Measurements from ENCODE around the gene DESI2.

The DESI2 gene

GRCh38 chr1:244727871-244728474 is 75.0 kb downstream of the DESI2 start:
- TF ChIP-seq SP1 (IDR thresholded peaks at IDR 0.05) (no peak), ZNF384 (IDR thresholded peaks at IDR 0.05) (no peak), TARDBP (IDR thresholded peaks at IDR 0.05) (no peak), FOXM1 (IDR thresholded peaks at IDR 0.05; ENCODE audit: borderline replicate concordance) (no peak), NFRKB (IDR thresholded peaks at IDR 0.05) (no peak)
- no peak for DNase-seq (ENCODE audit: extremely low spot score)
- POLR2A ChIA-PET, result no interaction called here
- CTCF ChIA-PET, result no interaction called here

GRCh38 chr1:244730153-244730933 is 77.4 kb downstream of the DESI2 start:
- DNase-seq (ENCODE audit: extremely low spot score), result no peak
- POLR2A ChIA-PET, result no interaction called here
- CTCF ChIA-PET, result no interaction called here
- no peak for TF ChIP-seq ARNT (IDR thresholded peaks at IDR 0.05)
- no peak for TF ChIP-seq FOXA1 (IDR thresholded peaks at IDR 0.05)
- no peak for TF ChIP-seq L3MBTL2 (conservative IDR thresholded peaks at IDR 0.05)
- no peak for TF ChIP-seq CTBP1 (IDR thresholded peaks at IDR 0.05; ENCODE audit: borderline replicate concordance)
- TF ChIP-seq ELF4 (IDR thresholded peaks at IDR 0.05), result no peak
- no peak for TF ChIP-seq ZNF384 (IDR thresholded peaks at IDR 0.05)
- no peak for TF ChIP-seq LEF1 (IDR thresholded peaks at IDR 0.05; ENCODE audit: borderline replicate concordance)
- TF ChIP-seq PKNOX1 (IDR thresholded peaks at IDR 0.05), result no peak
- no peak for TF ChIP-seq HDGF (IDR thresholded peaks at IDR 0.05; ENCODE audit: borderline replicate concordance)

GRCh38 chr1:244730934-244731434 is 78.1 kb downstream of the DESI2 start:
- TF ChIP-seq LEF1 (IDR thresholded peaks at IDR 0.05; ENCODE audit: borderline replicate concordance) (no peak), ZNF384 (IDR thresholded peaks at IDR 0.05) (no peak), BHLHE40 (IDR thresholded peaks at IDR 0.05; ENCODE audit: borderline replicate concordance) (no peak), FOXA1 (IDR thresholded peaks at IDR 0.05) (no peak), CTBP1 (IDR thresholded peaks at IDR 0.05; ENCODE audit: borderline replicate concordance) (no peak)
- POLR2A ChIA-PET, result no interaction called here

GRCh38 chr1:244731651-244732050 is 78.7 kb downstream of the DESI2 start:
- ChIA-PET POLR2A (no interaction called here), CTCF (no interaction called here)

More at GRCh38 chr1:244730934-244731434, 78.1 kb downstream of the DESI2 start:
- DNase-seq (ENCODE audit: extremely low spot score), result no peak
- CTCF ChIA-PET, result no interaction called here

GRCh38 chr1:244732851-244733450 is 80.0 kb downstream of the DESI2 start:
- ChIA-PET CTCF (no interaction called here), POLR2A (no interaction called here)
- TF ChIP-seq FOXM1 (IDR thresholded peaks at IDR 0.05; ENCODE audit: borderline replicate concordance) (no peak), ZNF384 (IDR thresholded peaks at IDR 0.05) (no peak), ELF4 (IDR thresholded peaks at IDR 0.05) (no peak), SP1 (IDR thresholded peaks at IDR 0.05) (no peak), ARNT (IDR thresholded peaks at IDR 0.05) (no peak), HDGF (IDR thresholded peaks at IDR 0.05; ENCODE audit: borderline replicate concordance) (no peak), CTBP1 (IDR thresholded peaks at IDR 0.05; ENCODE audit: borderline replicate concordance) (no peak), TARDBP (IDR thresholded peaks at IDR 0.05) (no peak)
- DNase-seq (ENCODE audit: extremely low spot score), result no peak

More at GRCh38 chr1:244731651-244732050, 78.7 kb downstream of the DESI2 start:
- DNase-seq (ENCODE audit: extremely low spot score), result no peak
- no peak for TF ChIP-seq HDGF (IDR thresholded peaks at IDR 0.05; ENCODE audit: borderline replicate concordance)
- TF ChIP-seq SP1 (IDR thresholded peaks at IDR 0.05), result no peak
- TF ChIP-seq SUZ12 (IDR thresholded peaks at IDR 0.05), result no peak
- no peak for TF ChIP-seq FOXK2 (IDR thresholded peaks at IDR 0.05)
- TF ChIP-seq ZNF384 (IDR thresholded peaks at IDR 0.05), result no peak
- TF ChIP-seq FOXM1 (IDR thresholded peaks at IDR 0.05; ENCODE audit: borderline replicate concordance), result no peak
- no peak for TF ChIP-seq BHLHE40 (IDR thresholded peaks at IDR 0.05; ENCODE audit: borderline replicate concordance)
- no peak for TF ChIP-seq L3MBTL2 (conservative IDR thresholded peaks at IDR 0.05)
- no peak for TF ChIP-seq NFRKB (IDR thresholded peaks at IDR 0.05)
- TF ChIP-seq ARNT (IDR thresholded peaks at IDR 0.05), result no peak
- no peak for TF ChIP-seq ELF4 (IDR thresholded peaks at IDR 0.05)
- no peak for TF ChIP-seq CTBP1 (IDR thresholded peaks at IDR 0.05; ENCODE audit: borderline replicate concordance)
- no peak for TF ChIP-seq TARDBP (IDR thresholded peaks at IDR 0.05)
- TF ChIP-seq FOXA1 (IDR thresholded peaks at IDR 0.05), result no peak
- TF ChIP-seq PKNOX1 (IDR thresholded peaks at IDR 0.05), result no peak
- TF ChIP-seq LEF1 (IDR thresholded peaks at IDR 0.05; ENCODE audit: borderline replicate concordance), result no peak

- DNase-seq (ENCODE audit: extremely low spot score), result no peak
- TF ChIP-seq PKNOX1 (IDR thresholded peaks at IDR 0.05) (no peak), HDGF (IDR thresholded peaks at IDR 0.05; ENCODE audit: borderline replicate concordance) (no peak), CTBP1 (IDR thresholded peaks at IDR 0.05; ENCODE audit: borderline replicate concordance) (no peak), ARNT (IDR thresholded peaks at IDR 0.05) (no peak), SP1 (IDR thresholded peaks at IDR 0.05) (no peak), FOXK2 (IDR thresholded peaks at IDR 0.05) (no peak), TARDBP (IDR thresholded peaks at IDR 0.05) (no peak), ELF4 (IDR thresholded peaks at IDR 0.05) (no peak), LEF1 (IDR thresholded peaks at IDR 0.05; ENCODE audit: borderline replicate concordance) (no peak), FOXM1 (IDR thresholded peaks at IDR 0.05; ENCODE audit: borderline replicate concordance) (no peak)
- POLR2A ChIA-PET, result no interaction called here
- CTCF ChIA-PET, result no interaction called here
Measured at GRCh38 chr1:244735404-244735803, 82.5 kb downstream of the DESI2 start.

Data from HEK293T (cell line).